IPS-18a (cell line): Measurements from ENCODE around the gene GLI3.

ENCODE experiments used
- H3K27ac ChIP-seq: one replicate; pipeline ENCODE4 v1.5.1; 2013; ENCODE audit warnings: low read length
- H3K27me3 ChIP-seq: one replicate; pipeline ENCODE4 v1.6.1; 2013; ENCODE audit warnings: mild to moderate bottlenecking, low read length; ENCODE audit not compliant: control insufficient read depth, insufficient read depth
- H3K36me3 ChIP-seq: one replicate; pipeline ENCODE4 v1.6.1; 2013; ENCODE audit warnings: low read depth, low read length; ENCODE audit not compliant: control insufficient read depth
- H3K4me1 ChIP-seq: one replicate; pipeline ENCODE4 v1.6.1; 2013; ENCODE audit warnings: low read depth, low read length; ENCODE audit not compliant: control insufficient read depth
- H3K4me3 ChIP-seq: one replicate; pipeline ENCODE4 v1.5.1; 2013; ENCODE audit warnings: low read length
- H3K9ac ChIP-seq: one replicate; pipeline ENCODE4 v1.6.1; 2013; ENCODE audit warnings: mild to moderate bottlenecking, low read length, moderate library complexity
- H3K9me3 ChIP-seq: one replicate; pipeline ENCODE4 v1.6.1; 2013; ENCODE audit warnings: low read depth, low read length; ENCODE audit not compliant: control insufficient read depth

Gene GLI3

DNA sequence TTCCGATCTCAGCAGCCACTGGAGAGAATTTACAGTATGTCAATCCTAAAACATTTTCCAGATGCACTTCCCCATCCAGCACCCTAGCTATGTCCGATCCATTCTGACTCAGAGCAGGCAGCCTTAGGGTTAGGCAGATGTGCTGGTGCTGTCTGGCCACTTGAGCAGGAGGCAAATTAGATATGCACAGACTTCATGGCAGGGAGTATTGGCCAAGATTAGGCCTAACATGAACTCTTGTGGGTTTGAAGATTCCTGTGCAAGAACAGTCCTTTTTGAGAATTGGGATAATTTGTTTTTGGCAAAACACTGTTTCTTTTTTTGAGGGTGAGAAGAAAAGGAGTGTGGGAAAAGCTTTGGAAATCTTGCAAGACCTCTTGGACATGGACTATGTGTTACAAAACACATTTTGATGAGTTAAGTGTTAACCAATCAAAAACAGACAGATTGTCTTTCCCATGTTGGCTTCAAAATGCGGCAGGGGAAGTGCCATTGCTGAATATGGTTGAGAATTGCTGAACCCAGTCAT is 315.5 kb downstream of the GLI3 start:
- Histone ChIP-seq H3K36me3 (no peaks in the 10 kb centered on the region), H3K9me3 (no peaks in the 10 kb centered on the region), H3K4me1 (no peaks in the 10 kb centered on the region), H3K27ac (no peak overlapping the region), H3K4me3 (no peak overlapping the region), H3K9ac (no peak overlapping the region), H3K27me3 (no peaks in the 10 kb centered on the region)

DNA sequence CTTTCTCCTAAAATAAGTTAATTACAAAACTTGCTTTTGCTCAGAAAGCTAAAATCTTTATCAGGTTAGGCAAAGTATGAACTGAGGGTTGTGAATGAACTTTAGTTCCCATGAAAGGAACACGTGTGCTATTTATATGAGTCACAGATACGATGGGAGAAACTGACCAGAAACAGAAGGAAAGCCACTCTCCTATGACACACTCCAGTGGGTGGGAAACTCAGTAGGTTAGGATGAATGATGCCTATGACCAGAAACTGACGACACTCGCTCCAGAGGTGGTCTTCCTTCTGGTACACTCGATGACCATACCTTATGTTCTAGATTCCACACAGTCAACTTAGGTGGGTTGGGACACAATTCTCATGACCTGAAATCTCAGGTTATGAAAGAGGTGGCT is 318.4 kb downstream of the GLI3 start:
- Histone ChIP-seq H3K9ac (no peak overlapping the region), H3K4me3 (no peak overlapping the region), H3K27me3 (no peaks in the 10 kb centered on the region), H3K27ac (no peak overlapping the region), H3K9me3 (no peaks in the 10 kb centered on the region), H3K36me3 (no peaks in the 10 kb centered on the region), H3K4me1 (no peaks in the 10 kb centered on the region)

DNA sequence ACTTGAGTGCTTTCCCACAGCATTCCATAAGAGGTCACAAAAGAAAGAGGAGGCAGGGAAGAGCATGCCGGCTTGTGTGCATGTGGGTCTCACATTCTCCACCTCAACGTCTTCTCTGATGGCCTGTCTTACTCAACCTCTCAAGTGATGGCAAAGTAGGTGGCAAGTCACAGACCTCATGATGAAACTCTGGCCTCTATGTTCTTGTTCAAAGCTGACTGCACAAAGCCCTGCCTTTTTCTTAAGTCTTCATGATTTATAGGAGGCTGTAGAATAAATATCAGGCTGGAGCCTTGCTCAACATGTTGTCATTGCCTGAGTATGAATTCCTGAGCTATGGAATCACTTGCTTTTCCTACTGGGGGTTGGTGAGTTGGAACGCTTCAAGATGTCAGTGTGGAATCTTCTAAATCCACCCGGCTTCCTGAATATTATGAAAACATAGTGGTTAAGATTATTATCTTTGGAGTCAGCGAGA is 320.5 kb downstream of the GLI3 start:
- Histone ChIP-seq H3K4me3 (no peak overlapping the region), H3K36me3 (no peaks in the 10 kb centered on the region), H3K27me3 (no peaks in the 10 kb centered on the region), H3K4me1 (no peaks in the 10 kb centered on the region), H3K9me3 (no peaks in the 10 kb centered on the region), H3K27ac (no peak overlapping the region), H3K9ac (no peak overlapping the region)

DNA sequence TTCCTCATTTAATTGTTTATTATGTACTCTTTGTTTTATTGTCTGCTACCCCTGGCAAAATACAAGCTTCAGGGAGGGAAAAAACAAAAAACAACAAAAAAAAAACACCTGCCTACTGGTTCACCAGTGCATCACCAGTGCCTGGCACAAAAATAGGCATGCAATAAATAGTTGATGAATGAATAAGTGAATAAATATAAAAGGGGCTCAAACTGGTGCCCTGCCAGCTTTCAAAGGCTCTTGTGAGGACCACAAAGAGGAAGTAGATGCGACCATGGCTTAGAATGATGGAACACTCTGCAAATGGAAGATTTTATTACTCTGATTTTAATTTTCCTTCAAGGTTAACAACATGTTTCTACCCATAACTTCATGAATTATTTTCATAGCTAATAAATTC is 321.1 kb downstream of the GLI3 start:
- no peaks in the 10 kb centered on the region for H3K9me3 ChIP-seq
- H3K4me3 ChIP-seq: no peak overlapping the region
- no peak overlapping the region for H3K27ac ChIP-seq
- H3K27me3 ChIP-seq: no peaks in the 10 kb centered on the region
- H3K4me1 ChIP-seq: no peaks in the 10 kb centered on the region
- H3K9ac ChIP-seq: no peak overlapping the region
- no peaks in the 10 kb centered on the region for H3K36me3 ChIP-seq

DNA sequence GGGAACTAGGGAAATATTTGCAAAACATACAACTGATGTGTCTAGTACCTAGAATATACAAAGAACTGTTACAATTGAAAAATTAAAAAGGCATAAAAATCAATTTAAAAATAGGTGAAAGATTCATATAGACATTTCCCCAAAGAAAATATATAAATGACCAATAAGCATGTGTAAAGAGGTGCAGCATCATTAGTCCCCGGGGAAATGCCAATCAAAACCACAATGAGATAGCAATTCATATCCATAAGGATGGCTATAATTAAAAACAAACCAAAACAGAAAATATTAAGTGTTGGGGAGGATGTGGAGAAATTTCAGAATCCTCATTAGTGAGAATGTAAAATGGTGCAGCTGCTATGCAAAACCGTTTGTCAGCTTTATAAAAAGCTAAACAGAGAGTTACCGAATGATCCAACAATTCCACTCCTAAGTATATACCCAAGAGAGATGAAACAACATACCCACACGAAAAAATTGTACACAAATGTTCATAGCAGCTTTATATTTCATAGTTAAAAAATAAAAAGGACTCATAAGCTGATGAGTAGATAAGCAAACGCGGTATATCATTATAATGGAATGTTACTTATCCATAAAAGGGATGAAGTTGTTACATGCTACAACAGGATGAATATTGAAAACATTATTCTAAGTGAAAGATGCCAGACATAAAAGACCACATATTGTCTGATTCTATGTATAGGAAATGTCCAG is 324.0 kb downstream of the GLI3 start:
- Histone ChIP-seq H3K4me1 (no peaks in the 10 kb centered on the region), H3K27me3 (no peaks in the 10 kb centered on the region), H3K9me3 (no peaks in the 10 kb centered on the region), H3K36me3 (no peaks in the 10 kb centered on the region), H3K4me3 (no peak overlapping the region), H3K27ac (no peak overlapping the region), H3K9ac (no peak overlapping the region)

DNA sequence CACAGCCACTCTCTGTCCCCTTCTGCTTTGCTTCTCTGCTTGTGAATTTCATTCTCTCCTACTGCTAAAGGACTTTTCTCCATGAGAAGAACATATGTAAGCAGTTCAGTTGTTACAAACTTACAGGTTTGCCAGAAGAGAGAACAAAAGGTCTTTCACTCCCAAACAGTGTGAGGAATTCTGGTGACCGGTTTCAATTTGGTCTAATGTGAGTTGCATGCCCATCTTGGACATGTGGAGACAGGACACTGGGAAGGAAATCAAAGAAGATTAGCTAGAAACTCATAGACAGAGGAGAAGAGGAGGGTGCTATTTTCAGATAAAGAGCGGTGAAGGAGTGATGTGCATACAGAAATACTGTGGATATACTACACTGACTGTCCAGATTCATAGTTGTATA is 324.6 kb downstream of the GLI3 start:
- H3K9ac ChIP-seq: no peak overlapping the region
- no peaks in the 10 kb centered on the region for H3K36me3 ChIP-seq
- no peaks in the 10 kb centered on the region for H3K4me1 ChIP-seq
- no peaks in the 10 kb centered on the region for H3K9me3 ChIP-seq
- H3K4me3 ChIP-seq: no peak overlapping the region
- no peaks in the 10 kb centered on the region for H3K27me3 ChIP-seq
- H3K27ac ChIP-seq: no peak overlapping the region

DNA sequence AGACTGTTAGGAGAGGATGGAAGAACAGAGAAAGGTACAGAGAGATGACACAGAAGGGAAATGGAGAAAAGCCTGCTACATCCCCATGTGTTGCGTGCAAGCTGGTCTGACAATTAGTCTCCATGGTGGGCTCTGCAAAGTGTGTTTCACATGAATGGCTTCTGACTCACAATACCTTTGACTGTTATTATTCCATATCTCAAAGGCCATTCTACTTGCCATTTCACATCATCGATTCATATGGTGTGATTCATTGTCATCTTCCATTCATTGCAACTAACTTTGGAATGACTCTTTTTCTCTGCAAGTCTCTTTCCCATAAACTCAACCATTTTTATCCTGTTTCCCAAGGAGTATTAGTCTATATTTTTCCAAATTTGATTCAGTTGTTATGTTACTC is 325.2 kb downstream of the GLI3 start:
- Histone ChIP-seq H3K27ac (no peak overlapping the region), H3K4me1 (no peaks in the 10 kb centered on the region), H3K9me3 (no peaks in the 10 kb centered on the region), H3K27me3 (no peaks in the 10 kb centered on the region), H3K4me3 (no peak overlapping the region), H3K9ac (no peak overlapping the region), H3K36me3 (no peaks in the 10 kb centered on the region)
